ENCODE measurements around the gene P3H1.

The P3H1 gene

DNA sequence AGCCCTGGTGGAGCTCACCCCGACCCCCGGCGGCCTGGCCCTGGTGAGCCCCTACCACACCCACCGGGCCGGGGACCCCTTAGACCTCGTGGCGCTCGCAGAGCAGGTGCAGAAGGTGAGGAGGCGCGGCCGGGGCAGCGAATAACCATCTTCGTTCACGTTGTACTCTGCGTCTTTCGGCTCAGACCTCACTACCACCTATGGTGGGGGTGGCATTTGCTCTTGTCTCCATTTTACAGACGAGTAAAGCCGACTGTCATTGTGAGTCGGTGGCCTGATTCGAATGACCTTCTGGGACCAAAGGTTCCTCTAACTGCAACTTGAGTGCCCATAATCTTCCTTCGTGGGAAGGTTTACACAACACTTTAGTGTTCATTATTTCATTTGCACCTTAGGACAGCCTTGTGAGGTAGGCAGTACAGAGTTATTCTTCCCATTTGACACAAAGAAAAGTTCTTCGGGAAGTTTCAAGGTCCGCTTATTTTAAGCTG, 727 bp upstream of the P3H1 start:
- TF ChIP-seq, protein P1, sequence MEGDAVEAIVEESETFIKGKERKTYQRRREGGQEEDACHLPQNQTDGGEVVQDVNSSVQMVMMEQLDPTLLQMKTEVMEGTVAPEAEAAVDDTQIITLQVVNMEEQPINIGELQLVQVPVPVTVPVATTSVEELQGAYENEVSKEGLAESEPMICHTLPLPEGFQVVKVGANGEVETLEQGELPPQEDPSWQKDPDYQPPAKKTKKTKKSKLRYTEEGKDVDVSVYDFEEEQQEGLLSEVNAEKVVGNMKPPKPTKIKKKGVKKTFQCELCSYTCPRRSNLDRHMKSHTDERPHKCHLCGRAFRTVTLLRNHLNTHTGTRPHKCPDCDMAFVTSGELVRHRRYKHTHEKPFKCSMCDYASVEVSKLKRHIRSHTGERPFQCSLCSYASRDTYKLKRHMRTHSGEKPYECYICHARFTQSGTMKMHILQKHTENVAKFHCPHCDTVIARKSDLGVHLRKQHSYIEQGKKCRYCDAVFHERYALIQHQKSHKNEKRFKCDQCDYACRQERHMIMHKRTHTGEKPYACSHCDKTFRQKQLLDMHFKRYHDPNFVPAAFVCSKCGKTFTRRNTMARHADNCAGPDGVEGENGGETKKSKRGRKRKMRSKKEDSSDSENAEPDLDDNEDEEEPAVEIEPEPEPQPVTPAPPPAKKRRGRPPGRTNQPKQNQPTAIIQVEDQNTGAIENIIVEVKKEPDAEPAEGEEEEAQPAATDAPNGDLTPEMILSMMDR (IDR thresholded peaks at IDR 0.05; ENCODE audit: insufficient read depth, low read length, poor library complexity, severe bottlenecking): no peak
- no peak for DNase-seq (ENCODE audit: extremely low read depth, insufficient read length)
- Histone ChIP-seq H3K4me3 (replicated peaks; ENCODE audit: low read depth, low read length) (peak overlapping the region; percentile 82), H3K36me3 (ENCODE audit: control insufficient read depth, insufficient read depth, low read length) (no peaks in the 10 kb centered on the region), H3K27me3 (replicated peaks; ENCODE audit: control insufficient read depth, insufficient read depth, low read length) (no peaks in the 10 kb centered on the region)

DNA sequence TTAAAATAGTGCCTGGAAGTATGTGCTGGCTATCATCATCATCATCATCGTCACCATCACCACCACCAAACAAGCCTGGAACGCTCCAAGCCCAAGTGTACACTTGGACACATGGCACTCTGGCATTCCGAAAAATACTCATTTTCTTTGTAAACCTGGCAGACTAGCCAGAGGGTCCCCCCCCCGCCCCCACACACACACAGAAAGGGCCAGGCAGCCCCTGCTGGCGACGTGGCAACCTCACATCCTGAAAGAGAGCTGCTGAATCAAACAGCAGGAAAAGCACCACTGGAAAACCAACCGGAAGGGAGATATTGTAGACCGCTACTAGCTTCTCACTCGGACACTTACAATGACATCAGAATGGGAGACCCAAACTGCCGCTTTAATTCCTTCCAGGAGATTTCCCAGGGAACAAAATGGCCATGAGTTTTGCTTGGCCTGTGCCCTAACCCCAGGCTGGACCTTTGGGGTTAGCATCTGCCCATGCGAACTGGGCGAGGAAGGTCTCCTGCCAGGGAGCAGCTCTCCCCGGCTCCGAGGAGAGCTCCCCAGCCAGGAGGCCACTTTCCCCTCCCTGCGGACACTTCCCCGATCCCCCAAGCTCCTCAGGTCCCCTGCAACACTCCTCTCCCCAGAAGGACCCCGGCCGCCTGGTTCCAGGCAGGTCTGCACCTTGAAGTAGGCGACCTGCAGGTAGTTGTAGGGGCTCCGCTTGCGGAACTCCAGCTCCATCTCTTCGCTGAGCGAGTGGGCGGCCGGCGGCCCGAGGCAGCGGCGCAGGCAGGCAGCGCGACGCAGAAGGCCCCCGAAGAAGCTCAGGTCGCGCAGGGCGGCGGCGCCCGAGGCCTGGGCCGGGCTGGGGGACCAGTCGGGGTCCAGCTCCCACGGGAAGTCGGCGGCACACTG, 742 bp downstream of the P3H1 start:
- TF ChIP-seq, protein P1 (IDR thresholded peaks at IDR 0.05; ENCODE audit: insufficient read depth, low read length, poor library complexity, severe bottlenecking): peak; percentile 38
- peaks cover 3% of the 10 kb centered on the region for H3K36me3 ChIP-seq (ENCODE audit: control insufficient read depth, insufficient read depth, low read length)
- no peak for DNase-seq (ENCODE audit: extremely low read depth, insufficient read length)
- H3K27me3 ChIP-seq (replicated peaks; ENCODE audit: control insufficient read depth, insufficient read depth, low read length): no peaks in the 10 kb centered on the region
- peak overlapping the region; percentile 82 for H3K4me3 ChIP-seq (replicated peaks; ENCODE audit: low read depth, low read length)

DNA sequence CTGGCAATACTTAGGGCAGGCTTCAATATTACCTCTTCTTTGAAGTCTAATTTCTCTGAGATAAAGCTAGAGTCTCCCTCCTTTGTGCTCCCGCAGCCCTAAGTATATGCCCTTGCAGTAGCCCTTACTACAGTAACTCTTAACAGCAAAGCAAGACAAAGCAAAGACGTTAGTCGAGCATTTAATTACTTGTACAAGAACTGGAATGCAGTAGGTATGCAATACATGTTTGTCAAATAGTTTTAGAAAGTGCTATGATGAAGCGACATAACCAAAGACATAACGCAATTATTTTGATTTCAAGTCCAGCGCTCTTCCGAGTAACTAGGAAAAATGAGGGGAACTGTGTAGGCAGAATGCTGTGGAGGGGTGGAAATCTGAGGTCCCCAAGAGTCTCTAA, 1.6 kb downstream of the P3H1 start:
- Histone ChIP-seq H3K27me3 (replicated peaks; ENCODE audit: control insufficient read depth, insufficient read depth, low read length) (no peaks in the 10 kb centered on the region), H3K4me3 (replicated peaks; ENCODE audit: low read depth, low read length) (peak overlapping the region; percentile 82), H3K36me3 (ENCODE audit: control insufficient read depth, insufficient read depth, low read length) (peaks cover 3% of the 10 kb centered on the region)
- TF ChIP-seq, protein P1 (IDR thresholded peaks at IDR 0.05; ENCODE audit: insufficient read depth, low read length, poor library complexity, severe bottlenecking): no peak
- no peak for DNase-seq (ENCODE audit: extremely low read depth, insufficient read length)

DNA sequence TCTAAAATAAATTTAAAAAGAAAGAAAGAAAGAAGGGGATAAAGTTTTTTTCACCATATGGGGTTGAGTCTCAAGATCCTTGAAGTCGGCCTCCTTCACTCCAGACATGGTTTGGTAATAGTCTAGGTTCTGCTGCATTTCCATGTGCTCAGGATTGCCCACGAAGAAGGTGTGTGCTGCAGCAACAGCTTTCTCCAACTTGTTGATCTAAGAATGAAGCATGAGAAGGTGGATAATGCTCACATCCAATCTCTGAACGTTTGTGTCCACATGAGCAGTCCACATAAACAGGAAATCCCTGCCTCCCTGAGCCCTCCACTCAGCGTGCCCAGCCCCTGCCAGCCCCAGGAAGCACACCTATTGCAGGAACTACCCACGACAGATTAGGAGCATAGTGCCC, 4.6 kb downstream of the P3H1 start:
- H3K27me3 ChIP-seq (replicated peaks; ENCODE audit: control insufficient read depth, insufficient read depth, low read length): no peaks in the 10 kb centered on the region
- TF ChIP-seq, protein P1 (IDR thresholded peaks at IDR 0.05; ENCODE audit: insufficient read depth, low read length, poor library complexity, severe bottlenecking): no peak
- no peak for DNase-seq (ENCODE audit: extremely low read depth, insufficient read length)
- peaks cover 12% of the 10 kb centered on the region for H3K36me3 ChIP-seq (ENCODE audit: control insufficient read depth, insufficient read depth, low read length)
- no peak overlapping the region for H3K4me3 ChIP-seq (replicated peaks; ENCODE audit: low read depth, low read length)

DNA sequence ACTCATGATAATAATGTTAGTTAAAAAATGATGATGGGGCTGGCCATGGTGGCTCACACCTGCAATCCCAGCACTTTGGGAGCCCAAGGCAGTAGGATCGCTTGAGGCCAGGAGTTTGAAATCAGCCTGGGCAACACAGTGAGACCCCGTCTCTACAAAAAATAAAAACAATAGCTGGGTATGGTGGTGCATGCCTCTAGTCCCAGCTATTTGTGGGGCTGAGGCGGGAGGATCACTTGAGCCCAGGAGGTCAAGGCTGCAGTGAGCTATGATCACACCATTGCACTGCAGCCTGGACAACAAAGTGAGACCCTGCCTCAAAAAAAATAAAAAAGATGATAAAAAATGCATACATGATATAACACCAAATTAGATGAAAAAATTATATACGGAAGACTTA, 5.3 kb downstream of the P3H1 start:
- Histone ChIP-seq H3K36me3 (ENCODE audit: control insufficient read depth, insufficient read depth, low read length) (peaks cover 16% of the 10 kb centered on the region), H3K4me3 (replicated peaks; ENCODE audit: low read depth, low read length) (no peak overlapping the region), H3K27me3 (replicated peaks; ENCODE audit: control insufficient read depth, insufficient read depth, low read length) (no peaks in the 10 kb centered on the region)
- DNase-seq (ENCODE audit: extremely low read depth, insufficient read length): no peak
- TF ChIP-seq, protein P1 (IDR thresholded peaks at IDR 0.05; ENCODE audit: insufficient read depth, low read length, poor library complexity, severe bottlenecking): no peak

Data from GM06990 (cell line).